Hematopoietic multipotent progenitor cell treated with erythropoietin and hydrocortisone succinate and interleukin-3 and kit ligand, for 4 days (in vitro differentiated cells): ENCODE data around the gene FAM90A1.
"Not testable (repeated sequence)": the region's sequence is repeated elsewhere in the genome, so short reads cannot be mapped to it uniquely, and the experiment has no call there.

Source experiments
- DNase-seq: peaks from one replicate; pipeline ENCODE4 v3.0.0-alpha.2; 2015

Gene FAM90A1

GRCh38 chr12:8233300-8233855 lies 6.0 kb upstream of the FAM90A1 start:
- not testable (repeated sequence) for DNase-seq

GRCh38 chr12:8231666-8232608 lies 4.5 kb upstream of the FAM90A1 start:
- DNase-seq, result peak; percentile 67

DNA sequence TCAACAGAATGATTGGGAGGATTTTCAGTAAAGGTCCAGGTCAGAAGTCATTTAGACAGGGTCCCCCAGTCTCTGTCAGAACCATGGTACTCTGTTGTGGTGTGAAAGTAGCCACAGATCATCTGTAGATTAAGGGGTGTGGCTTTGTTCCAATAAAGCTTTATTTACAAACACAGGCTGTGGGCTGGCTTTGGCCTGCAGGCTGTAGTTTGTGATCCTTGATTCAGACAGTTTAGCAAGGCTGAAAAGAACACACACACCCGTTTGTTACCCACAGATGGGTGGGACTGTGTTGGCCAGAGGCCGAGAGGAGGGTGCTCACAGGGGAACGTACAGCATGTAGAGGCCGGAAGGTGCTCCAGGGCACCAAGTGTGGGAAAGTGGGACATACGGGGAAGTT lies 3.6 kb upstream of the FAM90A1 start:
- not testable (repeated sequence) for DNase-seq

- DNase-seq, result not testable (repeated sequence)
Measured at GRCh38 chr12:8229486-8229885, 2.1 kb upstream of the FAM90A1 start.

GRCh38 chr12:8228607-8229006 lies 1.2 kb upstream of the FAM90A1 start:
- not testable (repeated sequence) for DNase-seq

DNA sequence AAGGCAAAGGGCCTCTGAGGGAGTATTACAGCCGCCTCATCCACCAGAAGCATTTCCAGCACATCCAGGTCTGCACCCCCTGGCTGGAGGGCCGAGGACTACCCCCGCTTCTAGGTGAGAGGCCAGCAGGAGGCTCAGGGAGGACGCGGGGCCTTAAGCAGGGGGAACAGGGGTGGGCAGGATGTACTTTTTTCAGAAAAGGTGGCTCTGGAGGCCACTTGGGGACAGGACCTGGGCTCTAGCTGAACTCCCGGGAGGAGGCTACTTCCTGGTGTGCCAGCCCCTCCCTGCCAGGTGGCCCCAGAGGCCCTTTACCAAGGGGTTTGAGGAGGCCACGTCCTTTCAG lies 287 bp upstream of the FAM90A1 start:
- DNase-seq, result not testable (repeated sequence)

DNA sequence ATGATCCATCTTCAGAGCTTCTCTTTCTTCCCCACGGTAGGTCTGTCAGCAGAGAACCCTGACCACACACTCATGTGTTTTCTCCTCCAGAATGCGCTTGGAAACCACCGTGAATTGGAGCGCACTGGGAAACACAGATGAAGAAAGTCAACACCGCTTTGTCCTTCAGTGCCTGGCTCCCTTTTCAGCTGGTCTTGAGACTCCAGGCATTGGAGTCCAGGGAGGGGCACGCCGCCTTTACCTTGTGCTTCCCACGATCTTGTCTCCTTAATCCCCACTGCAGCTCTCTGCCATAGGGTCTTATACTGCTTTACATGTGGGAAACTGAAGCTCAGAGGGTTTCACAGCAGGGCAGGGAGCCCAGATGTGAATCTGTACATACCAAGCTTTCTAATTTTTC lies 1.1 kb downstream of the FAM90A1 start:
- DNase-seq, result no peak

GRCh38 chr12:8224782-8225181 lies 2.6 kb downstream of the FAM90A1 start:
- DNase-seq, result not testable (repeated sequence)

- DNase-seq, result not testable (repeated sequence)
Measured at GRCh38 chr12:8223646-8224045, 3.8 kb downstream of the FAM90A1 start.

- not testable (repeated sequence) for DNase-seq
Measured at GRCh38 chr12:8222303-8222702, 5.1 kb downstream of the FAM90A1 start.

DNA sequence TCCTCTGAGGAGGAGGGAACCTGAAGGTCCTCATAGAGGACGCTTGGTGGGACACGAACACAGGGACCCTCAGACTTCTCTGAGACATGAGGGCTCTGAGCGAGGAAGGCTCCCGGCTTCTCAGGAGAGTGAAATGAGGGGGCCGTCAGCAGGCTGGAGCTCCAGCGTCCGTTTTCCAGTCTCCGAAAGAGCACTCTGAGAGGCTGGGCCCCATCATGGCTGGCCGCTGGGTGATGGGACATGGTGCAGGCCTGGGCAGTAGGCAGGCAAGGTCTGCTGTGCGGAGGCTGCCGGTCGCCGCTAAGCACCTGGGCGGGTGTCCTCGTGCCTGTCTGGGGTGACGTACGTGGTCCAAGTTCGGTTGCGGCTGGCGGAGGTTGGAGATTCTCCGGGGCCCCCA lies 5.6 kb downstream of the FAM90A1 start:
- DNase-seq, result not testable (repeated sequence)

- not testable (repeated sequence) for DNase-seq
Measured at GRCh38 chr12:8221375-8221774, 6.0 kb downstream of the FAM90A1 start.

- not testable (repeated sequence) for DNase-seq
Measured at GRCh38 chr12:8218711-8219382, 8.6 kb downstream of the FAM90A1 start.

GRCh38 chr12:8197685-8198308 lies 29.6 kb downstream of the FAM90A1 start:
- not testable (repeated sequence) for DNase-seq

DNA sequence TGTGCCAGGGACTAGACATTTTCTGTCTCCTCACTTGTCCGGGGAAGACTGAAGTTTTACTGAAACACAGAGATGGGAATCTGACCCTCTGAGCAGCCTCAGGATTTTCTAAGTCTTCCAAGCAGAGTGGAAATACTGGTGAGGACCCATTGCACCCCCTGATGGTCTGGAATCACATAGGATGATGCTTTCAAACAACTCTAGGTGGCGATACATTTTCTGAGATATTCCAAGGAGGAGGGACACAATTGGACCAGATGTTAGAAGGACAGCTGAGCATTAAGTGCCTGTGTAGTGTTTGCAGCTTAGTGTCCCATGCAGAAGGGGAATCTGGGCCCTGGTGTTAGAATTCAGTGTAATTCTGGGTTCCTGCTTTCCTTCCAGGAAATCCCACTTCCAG lies 39.3 kb downstream of the FAM90A1 start:
- DNase-seq, result not testable (repeated sequence)

- DNase-seq, result not testable (repeated sequence)
Measured at GRCh38 chr12:8184206-8184605, 43.2 kb downstream of the FAM90A1 start.

- not testable (repeated sequence) for DNase-seq
Measured at GRCh38 chr12:8183346-8183745, 44.1 kb downstream of the FAM90A1 start.

GRCh38 chr12:8182923-8183322 lies 44.5 kb downstream of the FAM90A1 start:
- DNase-seq, result not testable (repeated sequence)

GRCh38 chr12:8181271-8181670 lies 46.1 kb downstream of the FAM90A1 start:
- not testable (repeated sequence) for DNase-seq

GRCh38 chr12:8179989-8180585 lies 47.3 kb downstream of the FAM90A1 start:
- DNase-seq, result peak; percentile 68

DNA sequence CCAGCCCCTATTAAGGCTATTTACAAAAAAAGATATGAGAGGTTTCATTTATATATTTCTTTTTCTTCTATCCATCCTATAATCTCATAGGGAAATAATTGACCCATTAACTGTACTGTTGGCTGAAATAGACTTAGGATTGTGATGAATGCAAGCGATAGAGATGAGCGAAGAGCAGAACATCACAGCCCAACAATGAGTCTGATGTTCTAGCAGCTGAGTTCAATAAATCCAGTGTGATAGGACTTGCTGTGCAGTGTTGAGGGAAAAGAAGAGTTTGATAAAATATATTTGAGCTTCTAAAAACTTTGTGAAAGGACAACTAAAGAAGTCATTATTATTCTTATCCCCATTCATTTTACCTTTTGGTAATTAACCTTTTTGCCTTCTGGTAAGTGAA lies 54.5 kb downstream of the FAM90A1 start:
- DNase-seq, result not testable (repeated sequence)
